Activated T-cell treated with anti-CD3 and anti-CD28 coated beads for 24 hours (primary cell): ENCODE results near the gene FBXO41.

Source experiments
- DNase-seq: peaks from one replicate; pipeline ENCODE4 v3.0.0-alpha.2; 2020; ENCODE audit warnings: low read depth

Gene FBXO41, protein sequence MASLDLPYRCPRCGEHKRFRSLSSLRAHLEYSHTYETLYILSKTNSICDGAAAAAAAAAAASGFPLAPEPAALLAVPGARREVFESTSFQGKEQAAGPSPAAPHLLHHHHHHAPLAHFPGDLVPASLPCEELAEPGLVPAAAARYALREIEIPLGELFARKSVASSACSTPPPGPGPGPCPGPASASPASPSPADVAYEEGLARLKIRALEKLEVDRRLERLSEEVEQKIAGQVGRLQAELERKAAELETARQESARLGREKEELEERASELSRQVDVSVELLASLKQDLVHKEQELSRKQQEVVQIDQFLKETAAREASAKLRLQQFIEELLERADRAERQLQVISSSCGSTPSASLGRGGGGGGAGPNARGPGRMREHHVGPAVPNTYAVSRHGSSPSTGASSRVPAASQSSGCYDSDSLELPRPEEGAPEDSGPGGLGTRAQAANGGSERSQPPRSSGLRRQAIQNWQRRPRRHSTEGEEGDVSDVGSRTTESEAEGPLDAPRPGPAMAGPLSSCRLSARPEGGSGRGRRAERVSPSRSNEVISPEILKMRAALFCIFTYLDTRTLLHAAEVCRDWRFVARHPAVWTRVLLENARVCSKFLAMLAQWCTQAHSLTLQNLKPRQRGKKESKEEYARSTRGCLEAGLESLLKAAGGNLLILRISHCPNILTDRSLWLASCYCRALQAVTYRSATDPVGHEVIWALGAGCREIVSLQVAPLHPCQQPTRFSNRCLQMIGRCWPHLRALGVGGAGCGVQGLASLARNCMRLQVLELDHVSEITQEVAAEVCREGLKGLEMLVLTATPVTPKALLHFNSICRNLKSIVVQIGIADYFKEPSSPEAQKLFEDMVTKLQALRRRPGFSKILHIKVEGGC

DNA sequence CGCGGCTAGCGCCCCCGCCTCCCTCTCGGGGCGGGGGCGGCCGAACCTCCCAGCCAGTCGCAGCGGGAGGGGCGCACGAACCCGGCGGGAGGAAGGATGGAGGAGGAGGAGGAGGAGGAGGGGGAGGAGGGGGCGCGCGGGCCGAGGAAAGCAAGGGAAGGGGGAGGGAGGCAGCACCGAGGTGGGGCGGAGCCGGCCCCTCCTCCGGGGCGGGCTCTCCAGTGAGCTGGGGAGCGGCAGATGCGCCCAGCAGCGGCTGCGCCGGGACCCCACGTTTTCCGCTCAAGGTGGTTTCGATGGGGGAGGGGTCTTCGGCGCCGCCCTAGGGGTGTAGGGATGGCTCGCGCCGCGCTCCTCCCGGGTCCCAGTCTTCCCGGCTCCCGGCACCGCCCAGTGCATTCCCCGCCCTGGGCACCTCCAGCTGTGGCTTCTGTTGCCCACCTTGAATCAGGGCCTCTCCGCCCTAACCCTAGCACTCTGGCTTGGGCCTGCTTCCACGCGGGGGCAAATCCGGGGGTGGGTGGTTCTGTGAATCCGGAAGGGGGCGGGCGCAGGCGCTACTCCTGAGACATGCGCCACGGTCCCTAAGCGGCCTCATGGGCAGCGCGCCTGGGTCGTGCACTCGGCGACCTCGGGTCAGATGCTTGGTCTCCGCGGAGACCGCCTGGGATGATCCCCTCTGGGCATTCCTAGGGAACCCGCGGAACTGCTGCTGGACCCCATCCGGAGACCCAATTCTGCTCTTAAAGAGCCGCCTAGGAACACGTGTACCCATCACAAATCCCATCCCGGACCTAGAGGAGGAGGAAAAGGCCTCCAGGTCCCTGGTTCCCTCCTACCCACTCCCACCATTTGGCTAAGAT is at the start of gene FBXO41:
FBXO41 (minus strand) TSS at position 183 of the 863 bp plus-strand sequence. CDS start 14,848 bp downstream, outside the sequence.
- peak; percentile 68 for DNase-seq

GRCh38 chr2:73334045-73334444 is 49.8 kb upstream of the FBXO41 start:
- DNase-seq = no peak

- DNase-seq = no peak
Observed at GRCh38 chr2:73333564-73333963, 49.3 kb upstream of the FBXO41 start.

DNA sequence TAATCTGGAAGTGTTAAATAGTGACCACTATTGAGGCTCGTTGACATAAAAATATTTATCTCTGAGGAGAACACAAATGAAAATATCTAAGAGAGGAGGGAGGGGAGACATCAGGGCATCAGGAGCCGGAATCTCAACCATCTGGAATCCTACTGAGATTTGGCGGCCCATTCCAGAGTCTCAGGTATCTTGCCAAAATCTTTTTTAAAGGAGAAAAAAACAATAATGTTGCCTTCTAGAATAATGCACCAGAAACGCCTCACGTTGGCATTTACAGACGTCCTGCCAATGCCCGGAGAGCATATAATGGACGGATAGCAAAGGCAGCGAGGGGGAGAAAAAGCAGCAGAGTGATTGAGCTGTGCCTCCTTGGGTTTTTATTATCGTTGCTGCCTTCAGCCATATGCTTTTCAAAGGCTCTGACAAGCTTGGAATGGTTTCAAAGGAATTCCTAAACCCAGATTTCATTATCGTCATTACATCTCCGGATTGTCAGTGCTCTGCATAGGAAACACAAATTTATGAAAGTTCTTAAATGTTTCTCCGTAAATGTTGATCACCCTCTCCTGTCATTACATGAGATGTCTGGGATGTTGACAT is 39.9 kb upstream of the FBXO41 start:
- no peak for DNase-seq

DNA sequence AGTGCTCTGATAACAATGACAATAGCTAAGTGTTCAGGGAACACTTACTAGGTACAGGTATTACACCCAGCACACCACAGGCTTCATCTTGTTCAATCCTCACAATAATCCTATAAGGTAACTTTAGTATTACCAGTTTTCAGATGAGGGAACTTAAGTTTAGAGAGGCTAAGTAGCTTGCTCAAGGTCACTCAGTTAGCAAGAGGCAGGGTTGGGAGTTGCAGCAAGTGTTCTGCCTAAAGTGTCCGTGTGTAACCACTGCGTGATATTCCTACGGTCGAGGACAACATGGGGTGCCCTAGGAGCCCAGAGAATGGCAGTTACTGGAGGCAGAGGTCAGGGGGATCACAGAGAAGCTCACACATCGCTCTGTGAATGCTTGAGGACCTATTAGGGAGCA is 39.3 kb upstream of the FBXO41 start:
- DNase-seq = no peak

DNA sequence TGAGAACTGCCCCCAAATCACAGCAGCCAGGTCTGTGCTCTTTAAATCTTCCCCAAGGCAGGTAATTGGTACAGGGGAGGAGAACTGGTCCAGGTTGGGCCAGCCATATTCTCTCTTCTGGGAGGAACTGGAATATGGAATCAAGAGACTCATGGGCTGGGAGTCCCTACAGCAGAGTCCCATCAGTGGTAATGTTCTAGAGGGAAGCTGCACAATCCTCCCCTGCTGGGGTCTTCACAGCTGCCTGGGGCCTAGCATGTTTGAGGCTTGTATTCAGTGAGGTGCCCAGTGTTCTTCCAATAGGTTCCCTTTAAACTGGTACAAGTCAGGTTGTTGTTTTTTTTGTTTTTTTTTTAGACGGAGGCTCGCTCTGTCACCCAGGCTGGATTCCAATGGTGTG is 30.2 kb upstream of the FBXO41 start:
- no peak for DNase-seq

DNA sequence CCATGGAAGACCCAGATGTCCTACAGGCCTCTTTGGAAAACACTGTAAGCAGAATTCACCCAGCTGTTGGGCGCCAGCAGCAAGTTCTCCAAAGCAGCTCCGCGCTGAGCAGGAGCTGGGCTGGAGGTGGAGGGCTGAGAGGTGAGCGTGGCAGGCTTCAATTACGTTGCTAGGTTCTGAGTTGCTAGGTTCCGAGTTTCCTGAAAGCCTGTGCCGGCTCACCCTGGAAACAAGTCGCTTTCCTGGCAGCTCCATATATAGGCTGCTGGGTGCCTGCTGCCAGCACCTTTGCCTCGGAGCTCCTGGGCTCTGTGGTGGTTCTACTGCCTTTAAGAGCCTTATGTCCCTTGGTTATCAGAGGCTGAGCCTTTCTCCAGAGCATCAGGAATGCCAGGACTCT is 23.4 kb upstream of the FBXO41 start:
- DNase-seq = no peak

GRCh38 chr2:73301636-73302035 is 17.4 kb upstream of the FBXO41 start:
- no peak for DNase-seq

- no peak for DNase-seq
Observed at GRCh38 chr2:73300926-73301325, 16.6 kb upstream of the FBXO41 start.

DNA sequence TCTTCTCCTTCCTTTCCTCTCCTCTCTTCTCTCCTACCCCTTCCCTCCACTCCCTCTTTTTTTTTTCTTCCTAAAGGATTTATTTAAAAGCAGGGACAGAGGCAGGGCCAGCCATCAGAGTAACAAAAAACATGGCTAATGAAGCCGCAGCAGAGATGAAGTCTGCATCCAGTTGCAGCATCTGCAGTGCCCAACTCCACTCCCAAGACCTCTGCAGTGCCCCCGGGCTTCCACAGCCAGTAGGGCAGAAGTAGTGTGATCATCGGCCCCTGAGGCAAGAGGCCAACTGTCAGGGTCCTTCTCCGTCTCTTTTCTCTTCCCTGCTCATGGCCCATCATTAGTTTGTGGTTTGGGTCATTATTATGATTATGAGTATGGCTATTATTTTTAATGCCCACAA is 13.3 kb upstream of the FBXO41 start:
- no peak for DNase-seq

GRCh38 chr2:73297151-73297559 is 12.9 kb upstream of the FBXO41 start:
- no peak for DNase-seq

DNA sequence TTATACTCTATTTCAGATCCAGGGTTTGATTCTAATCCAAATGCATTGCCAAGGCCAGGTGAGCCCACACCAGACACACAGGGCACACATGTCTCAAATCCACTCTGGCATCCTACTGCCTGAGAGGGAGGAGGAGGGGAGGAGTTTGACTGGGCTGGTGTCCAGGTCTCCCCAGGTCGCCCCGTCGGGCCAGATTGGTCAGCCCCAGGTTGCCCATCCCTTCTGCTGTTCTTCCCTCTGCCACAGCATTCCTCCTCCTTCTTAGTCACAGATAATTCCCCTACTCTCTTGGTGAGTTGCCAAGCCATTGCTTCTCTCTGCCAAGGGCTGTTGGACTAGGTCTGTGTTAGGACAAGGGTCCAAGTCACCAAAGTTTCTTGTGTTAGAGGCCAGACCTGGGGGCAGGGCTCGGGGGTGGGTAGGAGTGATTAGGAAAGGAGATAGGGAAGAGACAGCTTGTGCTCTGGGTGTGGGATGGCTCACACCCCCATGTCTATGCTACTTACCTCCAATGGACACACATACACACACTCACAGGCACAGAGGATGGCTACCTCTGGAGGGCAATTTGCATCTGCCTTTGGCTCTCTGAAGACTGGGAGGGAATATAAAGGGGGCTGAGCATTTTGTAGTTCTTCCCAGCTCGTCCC is 11.6 kb upstream of the FBXO41 start:
- no peak for DNase-seq

DNA sequence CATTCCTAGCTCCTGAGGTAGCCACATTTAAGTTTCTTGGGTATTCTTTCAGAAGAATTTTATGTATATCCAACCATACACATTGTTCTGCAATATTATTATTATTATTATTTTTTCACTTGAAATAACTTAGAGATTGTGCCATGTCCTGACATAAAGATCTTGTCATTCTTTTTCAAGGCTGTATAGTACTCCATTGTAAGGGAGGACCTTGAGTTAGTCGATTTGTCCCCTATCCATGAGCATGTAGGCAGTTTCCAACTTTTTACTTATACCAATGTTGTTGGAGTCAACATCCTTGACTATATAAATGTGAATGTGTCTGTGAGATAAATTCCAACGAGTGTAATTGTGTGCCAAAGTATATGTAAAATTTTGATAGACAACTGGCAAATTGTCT is 10.0 kb upstream of the FBXO41 start:
- DNase-seq = no peak

DNA sequence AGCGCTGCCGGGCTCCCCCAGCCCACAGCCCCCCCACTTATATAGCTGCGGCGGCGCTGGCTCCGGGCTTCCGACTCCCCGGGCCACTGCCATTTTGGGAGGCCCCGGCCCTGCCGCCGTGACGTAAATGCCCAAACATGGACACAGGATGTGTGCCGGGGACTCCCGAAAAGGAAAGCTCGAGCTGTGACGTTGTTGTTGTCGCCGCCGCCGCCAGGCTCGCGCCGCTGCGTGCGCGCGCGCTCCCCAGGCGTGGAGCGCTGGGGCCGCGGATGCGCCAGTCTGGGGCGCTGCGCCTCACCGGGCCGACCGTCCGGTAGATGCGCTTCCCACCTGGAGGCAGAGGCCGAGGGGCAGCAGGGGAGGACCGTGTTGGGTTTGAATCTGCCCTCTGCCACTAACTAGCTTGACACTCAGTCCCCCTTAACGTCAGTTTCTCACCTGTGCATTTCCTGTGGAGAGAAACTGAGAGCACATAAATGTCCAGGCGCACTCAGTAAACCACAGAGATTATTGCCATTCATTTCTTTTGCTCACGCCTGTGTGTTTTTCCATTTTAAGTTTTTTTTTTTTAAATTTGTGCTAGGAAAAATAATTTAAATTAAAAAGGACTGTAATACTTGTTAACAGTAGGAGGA is 9.4 kb upstream of the FBXO41 start, which contains the start of gene EGR4:
EGR4 (minus strand) TSS at position 15 of the 638 bp plus-strand sequence. CDS start 231 bp downstream, outside the sequence.
- peak; percentile 87 for DNase-seq

- no peak for DNase-seq
Observed at GRCh38 chr2:73292906-73293533, 8.7 kb upstream of the FBXO41 start.

GRCh38 chr2:73292316-73292905 is 8.1 kb upstream of the FBXO41 start:
- DNase-seq = no peak

DNA sequence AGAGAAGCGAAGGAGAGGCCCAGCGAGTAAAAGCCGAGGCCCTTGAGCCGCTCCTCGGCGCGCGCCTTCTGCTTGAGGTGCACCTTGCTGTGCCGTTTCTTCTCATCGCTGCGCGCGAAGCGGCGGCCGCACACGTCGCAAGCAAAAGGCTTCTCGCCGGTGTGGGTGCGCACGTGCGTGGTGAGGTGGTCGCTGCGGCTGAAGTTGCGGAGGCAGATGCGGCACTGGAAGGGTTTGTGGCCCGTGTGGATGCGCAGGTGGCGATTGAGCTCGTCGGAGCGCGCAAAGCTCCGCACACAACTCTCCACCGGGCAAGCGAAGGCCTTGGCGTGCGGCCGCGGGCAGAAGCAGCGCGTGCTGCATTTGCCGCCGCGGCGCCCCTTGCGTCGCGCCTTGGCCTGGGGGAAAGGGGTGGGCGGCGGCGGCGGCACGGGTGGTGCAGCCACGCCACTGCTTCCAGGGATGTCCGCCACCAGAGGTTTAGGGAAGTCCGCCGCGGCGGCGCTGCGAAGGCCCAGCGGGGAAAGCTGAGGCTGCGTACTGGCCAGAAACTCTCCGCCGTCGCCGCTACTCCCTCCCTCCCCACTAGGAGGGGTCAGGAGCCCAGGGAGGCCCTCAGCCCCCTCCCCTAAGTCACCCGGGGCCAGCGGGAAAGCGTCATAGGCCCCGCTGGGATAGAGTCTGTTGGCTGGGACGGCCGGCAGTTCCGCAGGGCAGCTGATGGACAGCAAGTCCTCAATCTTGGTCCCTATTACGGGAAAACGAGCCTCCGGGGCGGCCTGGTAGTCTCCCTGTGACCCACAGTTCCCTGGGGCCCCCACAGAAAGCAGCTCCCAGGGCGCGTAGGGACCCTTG is 7.4 kb upstream of the FBXO41 start:
- no peak for DNase-seq

GRCh38 chr2:73291093-73291460 is 6.8 kb upstream of the FBXO41 start:
- DNase-seq = no peak
